Keratinocyte (primary cell): Measurements from ENCODE around the gene STK32C.

Experiments
- CTCF ChIP-seq, 3 experiments: IDR thresholded peaks in 1 of 3; conservative IDR thresholded peaks in 1 of 3; optimal IDR thresholded peaks in 1 of 3; 2 replicates in 2 of 3; 3 replicates in 1 of 3; pipeline versions ENCODE3 to v1.5.1; 2011; ENCODE audit warnings: low read length in 3 of 3, mild to moderate bottlenecking in 3 of 3, moderate library complexity in 2 of 3, control low read depth in 1 of 3, inconsistent platforms in 1 of 3; ENCODE audit not compliant: insufficient read depth in 2 of 3; ENCODE audit errors: extremely low read depth in 1 of 3
- EZH2 ChIP-seq: IDR thresholded peaks from one replicate; pipeline ENCODE4 v1.6.1; 2012; ENCODE audit warnings: inconsistent platforms, mild to moderate bottlenecking, low read length, moderate library complexity

- no peak for TF ChIP-seq CTCF (optimal IDR thresholded peaks at IDR 0.05 in 1 of 3, IDR thresholded peaks at IDR 0.05 in 1 of 3, conservative IDR thresholded peaks at IDR 0.05 in 1 of 3; ENCODE audit: extremely low read depth in 1 of 3, insufficient read depth in 2 of 3, low read length in 3 of 3)
- no peak for TF ChIP-seq EZH2
These were observed 66.3 kb downstream of the STK32C start for GRCh38 chr10:132241496-132241895.
